H1 (cell line): ENCODE measurements around the gene PITPNM1.
"Not testable (repeated sequence)": the region's sequence is repeated elsewhere in the genome, so short reads cannot be mapped to it uniquely, and the experiment has no call there.

Experiments used
- CBX5 ChIP-seq: fragments of 300-800, 300-1000 bp; sonication (generic); IDR thresholded peaks from 2 replicates; pipeline ENCODE4 v1.7.1; 2016; ENCODE audit warnings: antibody characterized with exemption, low read length, low read depth
- HDAC6 ChIP-seq: IDR thresholded peaks from one replicate; pipeline ENCODE4 v1.7.1; 2012; ENCODE audit warnings: low read depth, mild to moderate bottlenecking, inconsistent platforms, low read length, moderate library complexity
- MAFK ChIP-seq: IDR thresholded peaks from 2 replicates; pipeline ENCODE4 v1.6.1; 2012; ENCODE audit warnings: low read depth, mild to moderate bottlenecking, improper control_type of control experiment, low read length
- POLR2A ChIP-seq, 2 experiments: IDR thresholded peaks; 1 replicate in 1 of 2; 2 replicates in 1 of 2; pipeline ENCODE4 v1.6.1; 2011; ENCODE audit warnings: low read depth in 2 of 2, low read length in 2 of 2, mild to moderate bottlenecking in 2 of 2; ENCODE audit errors: control extremely low read depth in 1 of 2
- POLR2AphosphoS5 ChIP-seq: IDR thresholded peaks from 2 replicates; pipeline ENCODE4 v1.6.1; 2011; ENCODE audit warnings: low read depth, low read length
- TAF1 ChIP-seq: IDR thresholded peaks from 2 replicates; pipeline ENCODE4 v1.6.1; 2011; ENCODE audit warnings: mild to moderate bottlenecking, low read depth, low read length
- TAF7 ChIP-seq: optimal IDR thresholded peaks from 2 replicates; pipeline ENCODE3; 2011; ENCODE audit warnings: low read depth, mild to moderate bottlenecking, inconsistent platforms, low read length, moderate library complexity, borderline replicate concordance
- YY1 ChIP-seq: IDR thresholded peaks from 2 replicates; pipeline ENCODE4 v1.6.1; 2011; ENCODE audit warnings: low read depth, mild to moderate bottlenecking, low read length

- not testable (repeated sequence) for TF ChIP-seq POLR2AphosphoS5; CBX5; TAF1; YY1; TAF7; POLR2A (IDR thresholded peaks at IDR 0.05; ENCODE audit: control extremely low read depth in 1 of 2, low read depth in 2 of 2, low read length in 2 of 2); HDAC6; MAFK
These were observed 19.2 kb downstream of the PITPNM1 start for GRCh38 chr11:67485873-67486361.
